GM12801 (cell line): Measurements from ENCODE around the gene GDPD2.

Experiments
- CTCF ChIP-seq: IDR thresholded peaks from one replicate; pipeline ENCODE4 v1.5.1; 2011; ENCODE audit warnings: control low read depth; ENCODE audit not compliant: insufficient read length; ENCODE audit errors: extremely low read depth

GDPD2 gene

DNA sequence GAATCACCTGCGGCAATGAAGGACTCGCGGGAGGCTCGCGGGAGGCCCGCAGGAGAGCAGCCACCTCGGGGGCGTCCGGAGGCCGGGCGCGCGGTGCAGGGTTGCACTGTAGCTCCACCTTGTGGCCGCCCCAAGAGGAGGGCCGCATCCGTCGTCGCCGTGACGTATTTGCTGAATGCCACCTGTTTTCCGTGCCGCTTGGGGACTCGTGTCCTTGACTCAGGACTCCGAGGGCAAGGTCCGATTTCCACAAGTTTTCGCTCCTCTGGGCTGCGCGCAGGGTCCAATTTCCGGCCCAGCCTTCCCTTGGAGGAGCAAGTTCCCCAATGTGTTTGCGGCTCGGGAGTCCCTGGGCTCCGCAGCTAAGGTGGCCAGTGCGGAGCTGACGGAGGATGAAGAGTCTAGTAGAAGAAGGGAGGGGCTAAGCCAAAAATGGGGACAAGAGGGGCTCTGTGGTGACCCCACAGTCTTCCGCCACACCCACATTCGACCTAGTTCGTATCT, 10.8 kb downstream of the GDPD2 start:
- no peak for TF ChIP-seq CTCF

DNA sequence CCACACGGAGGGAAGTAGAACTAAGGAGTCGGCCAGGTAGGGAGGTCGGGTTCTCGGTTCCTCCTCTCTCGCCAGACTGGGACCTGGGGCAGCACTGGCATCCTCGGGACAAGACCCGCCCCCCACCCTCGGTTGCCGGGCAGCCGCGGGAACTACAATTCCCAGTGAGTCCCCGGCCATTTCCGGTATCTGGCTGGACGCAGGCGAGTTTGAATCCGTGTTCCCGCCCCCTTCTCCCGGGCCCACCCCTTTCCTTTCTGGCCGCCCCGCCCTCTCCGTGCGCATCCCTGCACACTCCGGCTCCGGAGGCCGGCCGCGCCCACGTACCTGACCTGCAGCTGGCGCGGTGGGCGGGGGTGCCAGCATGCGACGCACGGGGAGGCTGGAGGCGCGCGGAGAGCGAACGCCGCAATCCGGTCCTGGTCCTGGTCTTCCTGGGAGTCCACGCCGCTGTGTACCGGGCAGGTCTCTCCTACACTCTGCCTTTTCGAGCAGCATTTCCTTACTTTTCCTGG, 11.3 kb downstream of the GDPD2 start:
- TF ChIP-seq CTCF, result no peak

- no peak for TF ChIP-seq CTCF
These were observed 11.9 kb downstream of the GDPD2 start for GRCh38 chrX:70434914-70435586.

DNA sequence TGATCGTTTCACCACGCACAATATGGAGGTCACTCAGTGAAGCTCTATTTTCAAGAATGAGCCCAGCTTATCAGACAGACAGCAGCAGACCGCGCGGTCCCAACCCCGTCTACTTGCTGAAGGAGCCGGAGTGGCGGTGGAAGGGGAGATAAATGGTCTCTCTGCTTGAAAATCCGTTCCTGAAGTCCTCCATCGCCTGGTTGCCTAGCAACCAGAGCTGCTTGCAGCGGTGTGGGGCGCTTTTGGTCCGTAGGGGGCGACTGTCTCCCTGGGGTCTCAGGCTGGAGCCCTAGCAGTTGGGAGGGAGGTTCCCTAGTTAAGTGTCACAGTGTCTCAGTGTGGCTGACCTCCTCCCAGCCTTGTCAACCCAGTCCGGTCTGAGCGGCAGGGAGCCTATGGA, 13.2 kb downstream of the GDPD2 start:
- TF ChIP-seq CTCF, result no peak

GRCh38 chrX:70437011-70437410, 13.9 kb downstream of the GDPD2 start:
- no peak for TF ChIP-seq CTCF

- no peak for TF ChIP-seq CTCF
These were observed 15.0 kb downstream of the GDPD2 start for GRCh38 chrX:70437921-70438665.

GRCh38 chrX:70439016-70439415, 15.9 kb downstream of the GDPD2 start:
- no peak for TF ChIP-seq CTCF
